NCI-H748 (cell line): Measurements from ENCODE around the gene TMEM220.
A peak's percentile ranks its signal among the peaks of the same experiment; 100 is the strongest.

Experiments
- DNase-seq: peaks from one replicate; lab custom pipeline; 2025; ENCODE audit not compliant: unreplicated experiment; lab: John Stamatoyannopoulos, UW

The TMEM220 gene

GRCh38 chr17:10729334-10730193 is at the start of gene TMEM220:
TSS of gene TMEM220 (minus strand) at chr17:10730023. CDS start at chr17:10729851, 172 bp downstream.
- DNase-seq = peak; percentile 71

- DNase-seq = no peak
These were observed 49.8 kb upstream of the TMEM220 start for GRCh38 chr17:10779609-10780008.

GRCh38 chr17:10777890-10778289 is 48.1 kb upstream of the TMEM220 start:
- no peak for DNase-seq

GRCh38 chr17:10777131-10777807 is 47.4 kb upstream of the TMEM220 start:
- no peak for DNase-seq

- no peak for DNase-seq
These were observed 46.6 kb upstream of the TMEM220 start for GRCh38 chr17:10776381-10776780.

GRCh38 chr17:10775740-10776356 is 46.0 kb upstream of the TMEM220 start:
- DNase-seq = no peak

- DNase-seq = no peak
These were observed 45.2 kb upstream of the TMEM220 start for GRCh38 chr17:10775058-10775457.

- DNase-seq = no peak
These were observed 43.6 kb upstream of the TMEM220 start for GRCh38 chr17:10773391-10773790.

- peak; percentile 17 for DNase-seq
These were observed 42.9 kb upstream of the TMEM220 start for GRCh38 chr17:10772425-10773380.

GRCh38 chr17:10771148-10771547 is 41.3 kb upstream of the TMEM220 start:
- no peak for DNase-seq

- no peak for DNase-seq
These were observed 40.0 kb upstream of the TMEM220 start for GRCh38 chr17:10769840-10770239.

- no peak for DNase-seq
These were observed 39.0 kb upstream of the TMEM220 start for GRCh38 chr17:10768750-10769251.

GRCh38 chr17:10767232-10767631 is 37.4 kb upstream of the TMEM220 start:
- no peak for DNase-seq

GRCh38 chr17:10762037-10762436 is 32.2 kb upstream of the TMEM220 start:
- DNase-seq = no peak

- DNase-seq = no peak
These were observed 31.5 kb upstream of the TMEM220 start for GRCh38 chr17:10761281-10761680.

- no peak for DNase-seq
These were observed 28.2 kb upstream of the TMEM220 start for GRCh38 chr17:10758062-10758461.

GRCh38 chr17:10757647-10758046 is 27.8 kb upstream of the TMEM220 start:
- DNase-seq = no peak

- DNase-seq = no peak
These were observed 27.2 kb upstream of the TMEM220 start for GRCh38 chr17:10757067-10757466.

GRCh38 chr17:10756619-10757018 is 26.8 kb upstream of the TMEM220 start:
- no peak for DNase-seq

GRCh38 chr17:10756185-10756584 is 26.4 kb upstream of the TMEM220 start:
- no peak for DNase-seq
